Esophagus (tissue), 2 donors: Measurements from ENCODE around the gene TMPRSS5. TPM values are rescaled to one million over a fixed set of nuclear protein-coding genes. Genes with fewer than 3 reads are reported as not detected.
"Not testable (repeated sequence)": the region's sequence is repeated elsewhere in the genome, so short reads cannot be mapped to it uniquely, and the experiment has no call there.

Experiments used
- H3K27ac ChIP-seq, 2 donors: one replicate each; pipeline ENCODE4 v1.5.1; 2013; ENCODE audit warnings: low read depth in 2 of 2, mild to moderate bottlenecking in 2 of 2, inconsistent platforms in 1 of 2, low read length in 1 of 2, moderate library complexity in 1 of 2
- H3K27me3 ChIP-seq, 2 donors: one replicate each; pipeline ENCODE4 v1.6.1; 2013; ENCODE audit warnings: low read length in 2 of 2, control low read depth in 1 of 2, mild to moderate bottlenecking in 1 of 2; ENCODE audit not compliant: insufficient read depth in 2 of 2, control insufficient read depth in 1 of 2
- H3K36me3 ChIP-seq, 2 donors: one replicate each; pipeline ENCODE4 v1.6.1; 2013; ENCODE audit warnings: low read length in 1 of 2; ENCODE audit not compliant: control insufficient read depth in 2 of 2, insufficient read depth in 2 of 2
- H3K4me1 ChIP-seq, 2 donors: one replicate each; pipeline ENCODE4 v1.6.1; 2013; ENCODE audit warnings: low read length in 1 of 2; ENCODE audit not compliant: control insufficient read depth in 2 of 2, insufficient read depth in 2 of 2
- H3K4me3 ChIP-seq, 2 donors: one replicate each; pipeline ENCODE4 v1.5.1; 2013; ENCODE audit warnings: low read length in 2 of 2, mild to moderate bottlenecking in 2 of 2, low read depth in 1 of 2, moderate library complexity in 1 of 2
- H3K9me3 ChIP-seq, 2 donors: one replicate each; pipeline ENCODE4 v1.6.1; 2013; ENCODE audit warnings: mild to moderate bottlenecking in 2 of 2, low read depth in 1 of 2, low read length in 1 of 2, moderate library complexity in 1 of 2; ENCODE audit not compliant: control insufficient read depth in 2 of 2, insufficient read depth in 1 of 2
- WGBS, 2 donors: extraction: QIAGEN DNeasy Blood & Tissue Kit; methylation state at CpG; one replicate each; pipeline ENCODE4 v1.1.7; 2013; 5-methylcytosine and 5-hydroxymethylcytosine counted together
- polyA plus RNA-seq, 2 donors: library from polyadenylated mRNA; stranded (reverse); fragments of 200-250 nt; gene quantifications; one replicate each; pipeline ENCODE4 v1.2.3, GENCODE V29; 2013
- donor health status: healthy with polysubstance abuse.
- donor health status: Bipolar disorder and iron deficiency.

Gene TMPRSS5
- polyA plus RNA-seq, 2 donors, result 0.18 to 0.49 TPM

DNA sequence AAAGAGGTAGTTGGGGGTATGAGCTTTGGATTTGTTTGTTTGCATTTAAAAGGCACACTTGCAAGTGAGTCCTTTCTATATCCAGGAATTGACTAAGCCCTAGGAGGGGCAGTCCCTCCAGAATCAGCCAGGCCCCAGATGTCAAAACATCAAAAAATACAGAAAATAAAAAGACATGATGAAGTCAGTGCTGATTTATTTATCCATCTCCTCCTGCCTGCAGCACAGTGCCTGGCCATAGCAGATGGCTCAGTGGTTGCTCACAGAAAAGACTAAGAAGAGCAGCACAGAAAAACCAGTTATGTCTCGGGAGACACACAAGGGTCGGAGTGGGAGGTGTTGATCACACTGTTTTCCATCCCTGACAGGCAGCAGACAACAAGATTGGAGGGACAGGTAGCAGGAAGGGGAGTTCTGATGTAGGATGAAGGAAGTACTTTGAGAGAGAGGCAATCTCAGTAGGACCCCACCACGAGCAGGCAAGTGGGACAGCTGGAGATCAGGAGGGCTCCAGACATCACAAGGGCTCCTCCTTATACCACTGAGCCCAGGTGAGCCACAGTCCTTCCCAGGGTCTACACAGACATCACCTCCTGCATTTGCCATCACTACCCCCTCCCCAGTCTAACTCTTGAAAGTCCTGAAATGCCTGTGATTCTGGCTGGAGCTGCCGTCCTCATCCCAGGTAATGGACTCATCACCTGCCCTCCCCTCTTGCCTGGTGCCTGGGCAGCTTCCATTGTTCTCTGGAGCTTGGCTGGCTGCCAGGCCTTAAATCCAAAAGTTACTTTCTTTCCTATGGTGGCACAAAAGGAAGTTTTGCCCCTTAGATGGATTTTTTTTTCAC, 32.3 kb downstream of the TMPRSS5 start:
- no peak overlapping the region for H3K4me3 ChIP-seq
- H3K27me3 ChIP-seq, result no peaks in the 10 kb centered on the region
- no peaks in the 10 kb centered on the region for H3K4me1 ChIP-seq
- no peak overlapping the region for H3K27ac ChIP-seq
- WGBS, 2 donors, result 65 to 72% methylated on average over 4 of the region's 4 CpGs
- H3K9me3 ChIP-seq, result no peaks in the 10 kb centered on the region
- no peaks in the 10 kb centered on the region for H3K36me3 ChIP-seq

DNA sequence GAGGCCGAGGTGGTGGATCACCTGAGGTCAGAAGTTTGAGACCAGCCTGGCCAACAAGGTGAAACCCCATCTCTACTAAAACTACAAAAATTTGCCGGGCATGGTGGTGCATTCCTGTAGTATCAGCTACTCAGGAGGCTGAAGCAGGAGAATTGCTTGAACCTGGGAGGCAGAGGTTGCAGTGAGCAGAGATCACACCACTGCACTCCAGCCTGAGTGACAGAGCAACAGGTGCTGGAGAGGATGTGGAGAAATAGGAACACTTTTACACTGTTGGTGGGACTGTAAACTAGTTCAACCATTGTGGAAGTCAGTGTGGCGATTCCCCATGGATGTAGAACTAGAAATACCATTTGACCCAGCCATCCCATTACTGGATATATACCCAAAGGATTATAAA, 34.2 kb downstream of the TMPRSS5 start:
- H3K9me3 ChIP-seq, H3K4me3 ChIP-seq, H3K4me1 ChIP-seq, H3K27me3 ChIP-seq, H3K27ac ChIP-seq, H3K36me3 ChIP-seq: not testable (repeated sequence)
- WGBS, 2 donors, result 90% methylated on average over 3 of the region's 3 CpGs

DNA sequence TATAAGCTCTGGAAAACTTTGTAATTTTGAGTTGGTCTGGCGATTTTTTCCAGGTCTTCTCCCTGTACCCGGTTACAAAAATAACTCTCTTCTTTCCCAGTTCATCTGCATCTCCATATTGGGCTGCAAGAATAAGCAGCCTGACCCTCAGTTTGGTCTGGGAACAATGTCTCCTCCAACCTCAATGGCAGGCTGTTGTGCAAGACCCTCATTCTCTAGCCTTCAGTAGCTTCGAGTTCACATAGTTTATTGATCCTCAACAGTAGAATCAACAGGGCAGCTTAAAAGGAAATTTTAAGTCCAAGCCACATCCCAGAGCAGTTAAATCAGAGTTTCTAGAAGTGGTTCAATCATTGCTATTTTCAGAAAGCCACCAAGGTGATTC, 35.3 kb downstream of the TMPRSS5 start:
- 76 to 80% methylated on average over 3 of the region's 3 CpGs for WGBS, 2 donors
- H3K4me1 ChIP-seq, result no peaks in the 10 kb centered on the region
- H3K36me3 ChIP-seq, result no peaks in the 10 kb centered on the region
- no peaks in the 10 kb centered on the region for H3K9me3 ChIP-seq
- no peaks in the 10 kb centered on the region for H3K27me3 ChIP-seq
- no peak overlapping the region for H3K4me3 ChIP-seq
- no peak overlapping the region for H3K27ac ChIP-seq

DNA sequence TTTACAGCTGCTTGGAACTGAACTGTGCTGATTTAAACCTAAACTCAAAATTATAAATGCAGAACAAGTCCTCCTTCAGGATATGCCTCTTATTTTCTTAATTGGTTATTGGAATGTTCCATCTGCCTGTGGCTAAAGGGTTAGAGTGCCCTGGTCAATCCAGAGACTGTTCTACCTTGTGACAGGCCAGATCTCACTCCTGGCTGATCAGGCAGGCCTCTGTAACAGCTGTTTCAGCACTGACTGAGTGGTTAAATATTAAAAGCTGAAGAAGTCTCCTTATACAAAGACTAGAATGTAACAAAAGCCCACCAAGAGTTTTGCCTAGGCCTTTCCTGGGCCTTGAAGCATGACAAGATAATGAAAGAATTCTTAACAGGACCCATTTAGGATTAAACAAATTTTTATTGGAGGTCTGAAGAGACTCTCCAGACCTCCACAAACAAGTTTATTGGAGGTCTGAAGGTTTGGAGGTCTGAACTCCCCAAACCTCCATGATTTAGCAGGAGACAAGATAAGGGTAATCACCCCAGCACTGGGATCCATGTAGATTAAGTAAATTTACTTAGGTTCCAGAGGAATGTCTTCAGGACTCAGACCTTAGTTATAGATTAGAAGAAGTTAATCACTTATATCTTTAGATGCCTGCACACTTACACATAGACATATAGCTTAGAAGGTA, 35.8 kb downstream of the TMPRSS5 start:
- Histone ChIP-seq H3K4me3 (no peak overlapping the region), H3K27ac (no peak overlapping the region), H3K36me3 (no peaks in the 10 kb centered on the region), H3K27me3 (no peaks in the 10 kb centered on the region), H3K4me1 (no peaks in the 10 kb centered on the region), H3K9me3 (no peaks in the 10 kb centered on the region)

DNA sequence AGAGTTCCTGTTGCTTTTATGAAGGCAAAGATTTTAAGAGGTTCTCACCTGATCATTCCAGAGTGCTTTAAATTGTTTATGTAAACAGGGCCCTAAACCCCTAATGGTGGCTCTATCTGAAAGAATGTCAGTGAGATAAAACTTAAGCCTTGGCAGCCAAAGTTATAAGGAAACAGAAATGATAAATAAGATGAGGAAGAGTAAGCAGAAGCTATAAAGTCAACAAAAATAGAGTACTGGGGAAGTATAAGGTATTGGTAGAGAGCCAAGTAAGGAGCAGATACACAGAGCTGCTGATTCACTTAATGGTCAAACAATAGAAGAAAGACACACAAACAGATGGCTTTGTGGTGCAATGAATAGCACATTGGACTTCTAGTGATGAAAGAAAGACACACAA, 37.9 kb downstream of the TMPRSS5 start:
- no peak overlapping the region for H3K4me3 ChIP-seq
- no peaks in the 10 kb centered on the region for H3K4me1 ChIP-seq
- H3K36me3 ChIP-seq, result no peaks in the 10 kb centered on the region
- no peaks in the 10 kb centered on the region for H3K27me3 ChIP-seq
- H3K27ac ChIP-seq, result no peak overlapping the region
- no peaks in the 10 kb centered on the region for H3K9me3 ChIP-seq

DNA sequence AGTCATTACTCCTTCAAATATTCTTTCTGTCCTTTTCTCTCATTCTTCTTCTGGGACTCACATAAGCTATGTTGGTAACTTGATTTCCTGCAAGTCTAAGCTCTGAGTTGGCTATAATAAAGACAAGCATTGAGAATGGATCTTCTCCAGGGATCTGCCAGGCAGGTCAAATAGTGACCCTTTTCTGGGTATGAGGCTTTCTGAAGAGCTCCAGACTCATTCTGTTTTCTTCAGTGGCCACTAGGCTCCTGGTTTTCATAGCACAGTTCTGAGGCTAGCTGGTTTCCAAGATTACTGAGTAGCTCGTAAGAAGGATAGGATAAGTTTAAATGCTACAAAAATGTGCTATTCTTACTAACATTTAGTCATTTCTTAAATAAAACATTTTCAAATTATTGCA, 38.3 kb downstream of the TMPRSS5 start:
- H3K27ac ChIP-seq, result no peak overlapping the region
- no peaks in the 10 kb centered on the region for H3K4me1 ChIP-seq
- no peaks in the 10 kb centered on the region for H3K36me3 ChIP-seq
- H3K9me3 ChIP-seq, result no peaks in the 10 kb centered on the region
- WGBS, 2 donors, result 58 to 79% methylated on average over 1 of the region's 1 CpG
- no peaks in the 10 kb centered on the region for H3K27me3 ChIP-seq
- no peak overlapping the region for H3K4me3 ChIP-seq

DNA sequence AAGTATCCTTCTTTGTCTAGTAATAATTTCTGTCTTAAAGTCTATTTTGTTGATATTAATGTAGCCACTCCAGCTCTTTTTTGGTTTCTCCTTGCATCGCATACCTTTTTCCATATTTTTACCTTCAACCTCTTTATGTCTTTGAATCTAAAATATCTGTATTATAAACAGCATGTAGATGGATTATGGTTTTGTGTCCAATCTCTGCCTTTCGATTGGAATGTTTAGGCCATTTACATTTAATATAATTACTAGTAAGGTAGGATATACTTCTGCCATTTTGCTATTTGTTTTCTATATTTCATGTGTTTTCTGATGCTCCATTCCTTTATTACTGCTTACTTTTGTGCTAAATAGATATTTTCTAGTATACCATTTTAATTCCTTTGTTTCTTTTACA, 39.5 kb downstream of the TMPRSS5 start:
- no peaks in the 10 kb centered on the region for H3K27me3 ChIP-seq
- H3K36me3 ChIP-seq, result no peaks in the 10 kb centered on the region
- H3K4me1 ChIP-seq, result no peaks in the 10 kb centered on the region
- H3K4me3 ChIP-seq, result no peak overlapping the region
- no peak overlapping the region for H3K27ac ChIP-seq
- 93 to 96% methylated on average over 2 of the region's 2 CpGs for WGBS, 2 donors
- H3K9me3 ChIP-seq, result no peaks in the 10 kb centered on the region

DNA sequence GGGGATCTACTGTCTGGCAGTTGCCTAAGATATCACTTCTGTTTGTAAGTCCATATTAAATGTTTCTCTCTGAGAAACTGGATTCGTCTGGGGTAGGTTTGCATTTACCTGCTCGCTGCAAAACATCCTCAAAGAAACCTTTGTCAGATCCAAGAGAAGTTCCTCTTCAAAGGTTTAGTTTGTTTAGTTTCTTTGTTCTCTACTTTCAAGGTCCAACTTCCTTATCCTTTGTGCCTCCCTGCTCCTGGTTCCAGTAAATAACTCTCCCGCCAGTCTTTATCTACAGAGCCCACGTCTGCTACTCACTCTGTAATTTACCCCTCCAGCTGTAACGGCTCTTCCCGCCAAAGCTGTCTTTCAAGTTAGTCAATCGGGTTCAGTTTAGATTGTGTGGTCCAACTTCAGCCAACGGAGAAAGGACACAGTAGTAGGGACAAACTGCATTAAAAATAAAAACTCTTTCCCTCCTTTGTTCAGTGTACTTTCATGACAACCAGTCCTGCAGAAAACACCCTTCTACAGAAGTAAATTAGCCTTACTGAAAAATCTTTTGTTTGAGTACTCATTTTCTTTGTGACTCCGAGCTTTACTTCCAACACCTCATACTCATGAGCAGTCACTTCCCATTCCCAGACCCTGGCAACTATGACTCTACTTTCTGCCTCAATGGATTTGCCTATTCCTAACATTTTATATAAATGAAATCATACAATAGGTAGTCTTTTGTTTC, 41.0 kb downstream of the TMPRSS5 start:
- Histone ChIP-seq H3K27me3 (no peaks in the 10 kb centered on the region), H3K36me3 (no peaks in the 10 kb centered on the region), H3K9me3 (no peaks in the 10 kb centered on the region), H3K4me1 (no peaks in the 10 kb centered on the region), H3K4me3 (no peak overlapping the region), H3K27ac (no peak overlapping the region)
- 35 to 39% methylated on average over 9 of the region's 9 CpGs for WGBS, 2 donors

DNA sequence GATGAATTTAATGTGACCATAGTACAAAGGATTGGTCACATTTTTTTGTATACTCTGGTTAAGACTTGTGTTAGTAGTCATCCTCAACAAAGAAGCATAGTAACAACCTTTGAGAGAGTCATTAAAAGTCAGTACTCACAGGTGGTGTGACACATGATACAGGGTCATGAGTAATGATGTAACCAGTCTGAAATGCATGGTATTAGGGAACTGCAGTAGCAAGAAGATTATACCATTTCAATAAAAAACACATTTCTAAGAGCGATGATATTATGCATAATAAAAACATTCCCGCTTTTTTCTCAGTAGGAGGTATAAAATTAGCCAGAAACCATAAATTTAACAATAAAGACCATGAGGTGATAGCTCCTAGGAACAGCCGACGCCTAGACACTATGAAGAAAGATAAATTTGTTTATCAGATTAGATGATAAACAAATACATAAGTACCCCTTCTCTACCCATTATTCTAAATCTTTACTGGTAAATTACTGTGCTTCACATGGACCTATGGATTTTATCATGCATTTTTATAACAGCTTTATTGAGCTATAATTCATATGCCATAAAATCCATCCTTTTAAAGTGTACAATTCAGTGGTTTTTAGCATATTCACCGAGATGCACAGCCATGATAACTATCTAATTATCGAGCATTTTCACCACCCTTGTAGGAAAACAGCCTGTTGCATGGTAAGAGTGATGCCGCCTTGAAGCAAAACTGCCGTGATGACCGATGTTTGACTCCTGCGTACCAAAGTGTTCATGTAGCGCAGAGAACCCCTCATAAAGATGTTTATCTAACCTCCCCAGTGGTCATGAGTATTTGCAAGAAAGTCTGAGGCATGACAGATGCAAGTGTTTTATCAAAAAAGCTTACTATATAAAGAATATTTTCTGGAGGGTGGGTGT, 41.8 kb downstream of the TMPRSS5 start:
- no peak overlapping the region for H3K27ac ChIP-seq
- no peaks in the 10 kb centered on the region for H3K9me3 ChIP-seq
- H3K36me3 ChIP-seq, result no peaks in the 10 kb centered on the region
- no peaks in the 10 kb centered on the region for H3K27me3 ChIP-seq
- no peak overlapping the region for H3K4me3 ChIP-seq
- WGBS, 2 donors, result 63 to 76% methylated on average over 11 of the region's 11 CpGs
- H3K4me1 ChIP-seq, result no peaks in the 10 kb centered on the region
